Smooth muscle cell (in vitro differentiated cells): ENCODE results near the gene TRAF4. TPM values are rescaled to one million over a fixed set of nuclear protein-coding genes. Genes with fewer than 3 reads are reported as not detected.
A peak's percentile ranks its signal among the peaks of the same experiment; 100 is the strongest.

ENCODE experiments used
- DNase-seq: peaks from one replicate; lab custom pipeline; 2025; ENCODE audit not compliant: unreplicated experiment; lab: John Stamatoyannopoulos, UW
- H2AFZ ChIP-seq: fragments of 200-600 bp; sonication (generic); 2 replicates; pipeline ENCODE4 v1.6.0; 2016; ENCODE audit warnings: antibody characterized with exemption, low read depth, mild to moderate bottlenecking
- H3F3A ChIP-seq: fragments of 200-600 bp; sonication (generic); 2 replicates; pipeline ENCODE4 v1.6.0; 2017; ENCODE audit warnings: antibody characterized with exemption, low read depth
- H3K27ac ChIP-seq: fragments of 200-600 bp; sonication (generic); 2 replicates; pipeline ENCODE4 v1.5.1; 2016; ENCODE audit warnings: low read depth, mild to moderate bottlenecking
- H3K27me3 ChIP-seq: fragments of 200-600 bp; sonication (generic); 2 replicates; pipeline ENCODE4 v1.6.1; 2016; ENCODE audit warnings: low read depth, mild to moderate bottlenecking
- H3K36me3 ChIP-seq: fragments of 200-600 bp; sonication (generic); 2 replicates; pipeline ENCODE4 v1.5.1; 2016; ENCODE audit warnings: low read depth
- H3K4me1 ChIP-seq: fragments of 200-600 bp; sonication (generic); 2 replicates; pipeline ENCODE4 v1.5.1; 2016; ENCODE audit warnings: low read depth
- H3K4me2 ChIP-seq: fragments of 200-600 bp; sonication (generic); 2 replicates; pipeline ENCODE4 v1.6.0; 2016; ENCODE audit warnings: mild to moderate bottlenecking
- H3K4me3 ChIP-seq: fragments of 200-600 bp; sonication (generic); 2 replicates; pipeline ENCODE4 v1.5.1; 2016; ENCODE audit warnings: mild to moderate bottlenecking
- H3K79me2 ChIP-seq: fragments of 200-600 bp; sonication (generic); 2 replicates; pipeline ENCODE4 v1.6.0; 2016; ENCODE audit warnings: low read depth, mild to moderate bottlenecking
- H3K9ac ChIP-seq: fragments of 200-600 bp; sonication (generic); 2 replicates; pipeline ENCODE4 v1.6.0; 2016; ENCODE audit warnings: low read depth
- H3K9me3 ChIP-seq: fragments of 200-600 bp; sonication (generic); replicated peaks from 2 replicates; pipeline ENCODE4 v1.5.1; 2016; ENCODE audit warnings: low read depth
- H4K20me1 ChIP-seq: fragments of 200-600 bp; sonication (generic); 2 replicates; pipeline ENCODE4 v1.6.0; 2016; ENCODE audit warnings: low read depth
- CTCF ChIP-seq: fragments of 200-600 bp; sonication (generic); IDR thresholded peaks from 2 replicates; pipeline ENCODE4 v1.5.1; 2017; ENCODE audit warnings: borderline replicate concordance, mild to moderate bottlenecking, antibody characterized with exemption; ENCODE audit not compliant: insufficient read depth, poor library complexity, severe bottlenecking
- WGBS: methylation state at CpG from one replicate; pipeline ENCODE4 v1.1.7; 2016; ENCODE audit warnings: low lambda C conversion rate; 5-methylcytosine and 5-hydroxymethylcytosine counted together
- polyA plus RNA-seq: library from polyadenylated mRNA; unstranded; fragments of >200 nt; fragmentation: Nextera tagmentation; extraction: Ambion mirVana; gene quantifications from 2 replicates; pipeline ENCODE4 v1.2.1, GENCODE V29; 2016
- total RNA-seq: library from RNA; depleted of rRNA; stranded (reverse); fragments of >200 nt; gene quantifications from 2 replicates; pipeline ENCODE4 v1.2.3, GENCODE V29; 2014

The TRAF4 gene
- total and polyA plus RNA-seq, 2 experiments from 2014 or later, result 47.5 to 97.0 TPM

GRCh38 chr17:28716740-28717577 is 26.9 kb upstream of the TRAF4 start:
- peak; percentile 31 for DNase-seq
- Histone ChIP-seq H2AFZ (no peak overlapping the region), H4K20me1 (peaks cover 46% of the 10 kb centered on the region), H3K36me3 (no peaks in the 10 kb centered on the region), H3K4me1 (peaks cover 36% of the 10 kb centered on the region), H3K9ac (peak overlapping the region; percentile 99), H3K27me3 (no peaks in the 10 kb centered on the region), H3K27ac (peak overlapping the region; percentile 98), H3K9me3 (no peaks in the 10 kb centered on the region), H3F3A (peaks cover 43% of the 10 kb centered on the region), H3K4me3 (peak overlapping the region; percentile 79), H3K79me2 (peaks cover 41% of the 10 kb centered on the region), H3K4me2 (peak overlapping the region; percentile 98)
- TF ChIP-seq CTCF, result no peak
- WGBS, result 1% methylated on average over 54 of the region's 63 CpGs

- Histone ChIP-seq H3F3A (peaks cover 42% of the 10 kb centered on the region), H3K36me3 (no peaks in the 10 kb centered on the region)
- TF ChIP-seq CTCF, result peak; percentile 47
Observed at GRCh38 chr17:28717578-28718332, 26.1 kb upstream of the TRAF4 start, which contains the start of gene RAB34. Gene RAB34, minus strand, starts transcription at chr17:28717868. Its CDS starts 602 bp downstream, at chr17:28717266.

GRCh38 chr17:28718333-28719020 is 25.3 kb upstream of the TRAF4 start:
- Histone ChIP-seq H3K27me3 (no peaks in the 10 kb centered on the region), H3F3A (peaks cover 42% of the 10 kb centered on the region), H4K20me1 (peaks cover 62% of the 10 kb centered on the region), H3K4me3 (peak overlapping the region; percentile 79), H3K27ac (peak overlapping the region; percentile 98), H3K36me3 (no peaks in the 10 kb centered on the region), H2AFZ (no peak overlapping the region), H3K4me2 (peak overlapping the region; percentile 98), H3K9ac (peak overlapping the region; percentile 99), H3K9me3 (no peaks in the 10 kb centered on the region), H3K4me1 (peaks cover 35% of the 10 kb centered on the region), H3K79me2 (peaks cover 53% of the 10 kb centered on the region)
- WGBS, result 5% methylated on average over 18 of the region's 18 CpGs
- DNase-seq, result no peak
- TF ChIP-seq CTCF, result no peak

More at GRCh38 chr17:28717578-28718332, 26.1 kb upstream of the TRAF4 start, which contains the start of gene RAB34:
- peak within 1 kb of the TSS; percentile 98 for H3K4me2 ChIP-seq
- H4K20me1 ChIP-seq, result peaks cover 54% of the 10 kb centered on the region
- H3K27ac ChIP-seq, result peak within 1 kb of the TSS; percentile 98
- peak within 1 kb of the TSS; percentile 99 for H3K9ac ChIP-seq
- under 1% methylated on average over 54 of the region's 60 CpGs for WGBS
- H3K9me3 ChIP-seq, result no peaks in the 10 kb centered on the region
- H3K4me3 ChIP-seq, result peak within 1 kb of the TSS; percentile 79
- peaks cover 49% of the 10 kb centered on the region for H3K79me2 ChIP-seq
- no peak within 1 kb of the TSS for H2AFZ ChIP-seq
- H3K27me3 ChIP-seq, result no peaks in the 10 kb centered on the region
- H3K4me1 ChIP-seq, result peaks cover 35% of the 10 kb centered on the region
- peak; percentile 96 for DNase-seq
